ENCODE data around the gene MCM3.

- TF ChIP-seq, protein P1, sequence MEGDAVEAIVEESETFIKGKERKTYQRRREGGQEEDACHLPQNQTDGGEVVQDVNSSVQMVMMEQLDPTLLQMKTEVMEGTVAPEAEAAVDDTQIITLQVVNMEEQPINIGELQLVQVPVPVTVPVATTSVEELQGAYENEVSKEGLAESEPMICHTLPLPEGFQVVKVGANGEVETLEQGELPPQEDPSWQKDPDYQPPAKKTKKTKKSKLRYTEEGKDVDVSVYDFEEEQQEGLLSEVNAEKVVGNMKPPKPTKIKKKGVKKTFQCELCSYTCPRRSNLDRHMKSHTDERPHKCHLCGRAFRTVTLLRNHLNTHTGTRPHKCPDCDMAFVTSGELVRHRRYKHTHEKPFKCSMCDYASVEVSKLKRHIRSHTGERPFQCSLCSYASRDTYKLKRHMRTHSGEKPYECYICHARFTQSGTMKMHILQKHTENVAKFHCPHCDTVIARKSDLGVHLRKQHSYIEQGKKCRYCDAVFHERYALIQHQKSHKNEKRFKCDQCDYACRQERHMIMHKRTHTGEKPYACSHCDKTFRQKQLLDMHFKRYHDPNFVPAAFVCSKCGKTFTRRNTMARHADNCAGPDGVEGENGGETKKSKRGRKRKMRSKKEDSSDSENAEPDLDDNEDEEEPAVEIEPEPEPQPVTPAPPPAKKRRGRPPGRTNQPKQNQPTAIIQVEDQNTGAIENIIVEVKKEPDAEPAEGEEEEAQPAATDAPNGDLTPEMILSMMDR (IDR thresholded peaks at IDR 0.05): no peak
- TF ChIP-seq POLR2AphosphoS5 (IDR thresholded peaks at IDR 0.05): no peak
- TF ChIP-seq POLR2A (IDR thresholded peaks at IDR 0.05): no peak
- no peak for TF ChIP-seq EP300 (IDR thresholded peaks at IDR 0.05)
Measured at GRCh38 chr6:52276130-52276529, 8.4 kb downstream of the MCM3 start.

Measured in stomach (tissue), 4 donors.